GM23248 (cell line): ENCODE measurements around the gene LRRC28.

ENCODE experiments used
- EZH2 ChIP-seq: fragments of 200-600 bp; sonication (generic); IDR thresholded peaks from 2 replicates; pipeline ENCODE4 v1.6.1; 2018; ENCODE audit warnings: antibody characterized with exemption, mild to moderate bottlenecking; ENCODE audit not compliant: insufficient read depth, poor library complexity, severe bottlenecking
- EZH2phosphoT487 ChIP-seq: fragments of 200-600 bp; sonication (generic); IDR thresholded peaks from 2 replicates; pipeline ENCODE4 v1.6.1; 2018; ENCODE audit warnings: antibody characterized with exemption, moderate library complexity, mild to moderate bottlenecking, low read depth; ENCODE audit not compliant: insufficient read depth

- TF ChIP-seq EZH2phosphoT487 (no peak), EZH2 (no peak)
These were observed 163.8 kb downstream of the LRRC28 start for GRCh38 chr15:99414755-99415731.
